SU-DHL-6 (cell line): ENCODE measurements around the gene CEP63.

Experiments used
- EZH2phosphoT487 ChIP-seq: fragments of 200-600 bp; sonication (generic), shearing (Covaris generic); conservative IDR thresholded peaks from 2 replicates; pipeline ENCODE4 v1.6.1; 2018; ENCODE audit warnings: mild to moderate bottlenecking, antibody characterized with exemption, low read length, moderate library complexity, mixed read lengths
- TF ChIP-seq, protein P1 (sequence below): fragments of 200-600 bp; sonication (generic); IDR thresholded peaks from one replicate; pipeline ENCODE4 v1.5.1; 2017; ENCODE audit warnings: antibody characterized with exemption, mild to moderate bottlenecking, low read length, moderate library complexity; ENCODE audit not compliant: insufficient read depth, poor library complexity, severe bottlenecking

DNA sequence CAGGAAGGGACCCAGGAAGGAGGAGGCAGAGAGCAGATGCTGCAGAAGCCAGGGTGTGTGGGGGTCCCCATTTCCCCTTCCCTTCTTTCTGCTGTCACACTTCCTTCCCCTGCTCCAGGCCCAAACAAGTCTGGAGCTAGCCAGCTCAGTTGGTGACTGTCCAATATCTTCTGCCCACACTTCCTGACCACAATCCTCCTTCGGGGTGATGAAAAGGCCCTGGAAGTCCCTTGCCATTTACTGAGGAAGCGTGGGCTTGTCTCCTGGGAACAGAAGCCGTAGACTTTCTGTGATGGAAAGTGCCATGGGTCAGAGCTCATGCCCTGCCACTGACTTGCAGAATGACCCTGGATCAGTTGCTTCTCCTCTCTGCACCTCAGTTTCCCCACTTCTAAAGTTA is 39.1 kb upstream of the CEP63 start:
- TF ChIP-seq, protein P1, sequence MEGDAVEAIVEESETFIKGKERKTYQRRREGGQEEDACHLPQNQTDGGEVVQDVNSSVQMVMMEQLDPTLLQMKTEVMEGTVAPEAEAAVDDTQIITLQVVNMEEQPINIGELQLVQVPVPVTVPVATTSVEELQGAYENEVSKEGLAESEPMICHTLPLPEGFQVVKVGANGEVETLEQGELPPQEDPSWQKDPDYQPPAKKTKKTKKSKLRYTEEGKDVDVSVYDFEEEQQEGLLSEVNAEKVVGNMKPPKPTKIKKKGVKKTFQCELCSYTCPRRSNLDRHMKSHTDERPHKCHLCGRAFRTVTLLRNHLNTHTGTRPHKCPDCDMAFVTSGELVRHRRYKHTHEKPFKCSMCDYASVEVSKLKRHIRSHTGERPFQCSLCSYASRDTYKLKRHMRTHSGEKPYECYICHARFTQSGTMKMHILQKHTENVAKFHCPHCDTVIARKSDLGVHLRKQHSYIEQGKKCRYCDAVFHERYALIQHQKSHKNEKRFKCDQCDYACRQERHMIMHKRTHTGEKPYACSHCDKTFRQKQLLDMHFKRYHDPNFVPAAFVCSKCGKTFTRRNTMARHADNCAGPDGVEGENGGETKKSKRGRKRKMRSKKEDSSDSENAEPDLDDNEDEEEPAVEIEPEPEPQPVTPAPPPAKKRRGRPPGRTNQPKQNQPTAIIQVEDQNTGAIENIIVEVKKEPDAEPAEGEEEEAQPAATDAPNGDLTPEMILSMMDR = no peak
- no peak for TF ChIP-seq EZH2phosphoT487
